ENCODE results near the gene CLIP4.

Gene CLIP4

GRCh38 chr2:29218550-29219125 lies 103.4 kb downstream of the CLIP4 start:
- no peak for DNase-seq (ENCODE audit: low read depth in 3 of 3, low spot score in 1 of 3)

- no peak for DNase-seq (ENCODE audit: low read depth in 3 of 3, low spot score in 1 of 3)
Observed at GRCh38 chr2:29219374-29219773, 104.2 kb downstream of the CLIP4 start.

DNA sequence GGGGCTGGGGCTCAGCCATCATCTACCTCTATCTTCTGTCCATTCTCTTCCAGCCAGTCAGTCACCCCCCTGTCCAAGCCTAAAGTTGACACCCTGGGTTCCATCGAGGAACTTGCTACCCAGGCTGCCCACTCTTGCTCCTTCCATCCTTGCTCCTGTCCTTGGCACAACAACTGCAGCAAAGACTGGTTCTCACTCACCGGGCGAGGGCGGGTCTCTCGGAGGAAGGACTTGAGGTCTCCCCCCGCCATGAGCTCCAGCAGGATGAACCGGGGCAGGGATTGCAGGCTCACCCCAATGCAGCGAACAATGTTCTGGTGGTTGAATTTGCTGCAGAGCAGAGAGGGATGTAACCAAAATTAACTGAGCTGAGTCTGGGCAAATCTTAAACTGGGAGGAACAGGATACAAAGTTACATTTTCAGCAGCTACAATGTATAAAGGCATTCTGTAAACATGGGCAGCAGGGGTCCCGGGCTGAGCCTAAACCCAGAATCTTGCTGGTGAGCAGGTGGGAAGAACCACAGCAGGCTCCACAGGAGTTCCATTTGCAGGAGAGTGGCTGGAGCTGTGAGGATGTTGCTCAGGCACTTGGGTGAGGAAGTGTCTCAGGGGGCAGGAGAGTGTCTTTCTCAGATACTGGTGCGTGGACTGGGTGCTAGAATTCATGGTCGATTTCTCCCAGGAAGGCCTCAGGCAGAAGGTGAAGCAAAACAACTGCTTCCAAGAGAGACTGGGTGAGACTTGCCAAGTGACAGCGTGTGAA lies 105.5 kb downstream of the CLIP4 start:
- no peak for DNase-seq (ENCODE audit: low read depth in 3 of 3, low spot score in 1 of 3)

GRCh38 chr2:29222381-29223179 lies 107.4 kb downstream of the CLIP4 start:
- DNase-seq (ENCODE audit: low read depth in 3 of 3, low spot score in 1 of 3), result no peak

DNA sequence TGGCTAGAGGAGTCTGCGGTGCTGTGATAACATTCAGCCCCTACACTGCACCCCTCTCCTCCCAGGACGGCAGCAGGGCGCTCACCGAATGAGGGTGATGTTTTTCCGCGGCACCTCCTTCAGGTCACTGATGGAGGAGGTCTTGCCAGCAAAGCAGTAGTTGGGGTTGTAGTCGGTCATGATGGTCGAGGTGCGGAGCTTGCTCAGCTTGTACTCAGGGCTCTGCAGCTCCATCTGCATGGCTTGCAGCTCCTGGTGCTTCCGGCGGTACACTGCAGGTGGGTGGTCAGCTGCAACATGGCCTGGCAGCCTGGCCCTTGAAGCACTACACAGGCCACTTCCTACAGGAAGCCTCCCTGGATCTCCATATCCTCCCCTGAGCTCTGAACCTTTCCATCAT lies 108.0 kb downstream of the CLIP4 start:
- DNase-seq (ENCODE audit: low read depth in 3 of 3, low spot score in 1 of 3), result no peak

GRCh38 chr2:29223851-29224692 lies 108.9 kb downstream of the CLIP4 start:
- DNase-seq (ENCODE audit: low read depth in 3 of 3, low spot score in 1 of 3), result no peak

DNA sequence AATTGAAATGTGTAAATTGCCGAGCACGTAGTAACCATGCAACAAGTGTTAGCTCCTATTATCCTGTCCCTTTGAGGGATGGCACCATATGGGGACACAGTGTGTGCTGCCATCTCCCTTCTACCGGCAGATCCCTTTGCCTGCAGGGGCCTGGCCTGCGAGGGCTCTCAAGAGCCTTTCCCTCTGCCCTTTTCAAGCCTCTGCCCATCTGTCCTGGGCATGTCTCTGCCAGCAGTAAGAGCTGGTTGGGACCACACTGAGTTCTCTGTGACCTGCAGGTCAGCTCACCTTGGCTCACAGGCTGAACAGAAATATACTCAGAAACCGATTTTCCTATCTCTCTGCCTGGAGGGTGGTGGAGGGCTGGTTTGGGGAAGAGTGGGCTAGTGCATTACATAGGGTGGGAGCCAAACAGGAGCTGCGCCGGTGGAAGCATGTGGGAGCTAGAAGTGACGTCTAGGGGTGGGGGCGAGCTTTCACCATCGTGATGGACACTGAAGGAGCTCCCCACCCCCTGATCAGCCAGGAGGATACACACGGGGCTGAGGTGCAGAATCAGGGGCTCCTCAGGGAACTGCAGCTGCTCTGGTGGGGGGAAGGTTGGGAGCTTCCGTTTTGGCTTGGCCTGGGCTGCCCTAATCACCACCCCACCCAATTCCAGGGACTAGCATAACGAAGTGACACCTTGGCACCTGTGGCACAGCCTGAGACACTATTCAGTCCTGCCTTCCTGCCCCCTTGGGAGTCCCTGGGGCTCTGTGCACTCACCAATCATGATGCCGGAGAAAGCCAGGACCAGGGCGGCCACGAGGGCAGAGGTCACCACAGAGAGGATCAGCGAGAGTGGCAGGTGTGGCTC lies 109.7 kb downstream of the CLIP4 start:
- no peak for DNase-seq (ENCODE audit: low read depth in 3 of 3, low spot score in 1 of 3)

- no peak for DNase-seq (ENCODE audit: low read depth in 3 of 3, low spot score in 1 of 3)
Observed at GRCh38 chr2:29225814-29226213, 110.6 kb downstream of the CLIP4 start.

DNA sequence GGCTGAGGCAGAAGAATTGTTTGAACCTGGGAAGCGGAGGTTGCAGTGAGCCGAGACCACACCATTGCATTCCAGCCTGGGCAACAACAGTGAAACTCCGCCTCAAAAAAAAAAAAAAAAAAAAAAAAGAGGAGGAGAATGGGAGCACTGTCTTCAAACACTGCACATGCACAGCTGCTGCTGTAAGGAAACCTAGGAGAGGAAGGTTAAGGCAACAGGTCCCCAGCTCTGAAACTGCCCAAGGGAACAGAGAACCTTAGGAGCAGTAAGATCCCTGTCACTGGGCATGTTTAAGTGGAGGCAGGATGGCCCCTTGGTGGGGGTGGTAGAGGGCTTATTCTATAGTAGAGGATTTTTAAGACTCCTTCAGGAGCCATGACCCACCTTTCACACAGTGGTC lies 111.2 kb downstream of the CLIP4 start:
- no peak for DNase-seq (ENCODE audit: low read depth in 3 of 3, low spot score in 1 of 3)

DNA sequence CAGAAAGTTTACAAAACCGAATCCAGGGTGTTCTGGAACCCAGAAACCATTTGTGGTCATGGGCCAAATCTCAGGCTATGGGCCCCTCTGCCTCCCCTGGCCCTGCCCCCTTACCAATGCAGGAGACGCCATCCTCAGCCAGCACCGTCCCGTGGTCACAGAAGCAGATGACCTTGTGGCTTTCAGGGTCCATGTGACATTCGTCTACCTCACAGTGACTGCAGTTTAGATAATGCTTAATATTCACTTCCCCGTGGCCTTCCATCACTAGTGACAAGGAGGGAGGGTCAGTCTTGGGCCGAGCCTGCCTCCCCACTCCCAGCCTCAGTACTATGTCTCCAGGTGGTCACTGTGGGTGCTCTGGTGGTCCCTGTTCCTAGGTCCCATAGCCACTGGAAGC lies 111.6 kb downstream of the CLIP4 start:
- no peak for DNase-seq (ENCODE audit: low read depth in 3 of 3, low spot score in 1 of 3)

GRCh38 chr2:29227935-29228675 lies 112.9 kb downstream of the CLIP4 start:
- DNase-seq (ENCODE audit: low read depth in 3 of 3, low spot score in 1 of 3), result no peak

GRCh38 chr2:29228947-29229346 lies 113.7 kb downstream of the CLIP4 start:
- no peak for DNase-seq (ENCODE audit: low read depth in 3 of 3, low spot score in 1 of 3)

DNA sequence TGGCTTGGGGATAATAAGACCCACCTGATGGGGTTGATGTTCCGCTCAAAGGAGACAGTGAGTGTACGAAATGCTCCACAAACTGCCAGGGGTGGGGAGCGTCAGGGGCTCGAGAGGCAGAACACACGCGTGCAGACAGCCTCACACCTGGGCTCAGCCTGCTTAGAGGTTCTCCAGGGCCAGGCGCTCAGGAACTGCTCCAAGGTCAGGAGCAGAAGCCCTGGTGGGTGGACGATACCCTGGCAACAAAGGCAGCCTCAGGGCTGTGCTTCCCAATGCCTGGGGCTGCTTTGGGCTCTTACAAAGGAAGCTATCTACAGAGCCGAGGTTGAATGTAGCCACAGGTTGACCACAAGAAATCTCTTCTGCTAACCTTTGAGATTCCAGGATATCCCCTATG lies 114.4 kb downstream of the CLIP4 start:
- no peak for DNase-seq (ENCODE audit: low read depth in 3 of 3, low spot score in 1 of 3)

DNA sequence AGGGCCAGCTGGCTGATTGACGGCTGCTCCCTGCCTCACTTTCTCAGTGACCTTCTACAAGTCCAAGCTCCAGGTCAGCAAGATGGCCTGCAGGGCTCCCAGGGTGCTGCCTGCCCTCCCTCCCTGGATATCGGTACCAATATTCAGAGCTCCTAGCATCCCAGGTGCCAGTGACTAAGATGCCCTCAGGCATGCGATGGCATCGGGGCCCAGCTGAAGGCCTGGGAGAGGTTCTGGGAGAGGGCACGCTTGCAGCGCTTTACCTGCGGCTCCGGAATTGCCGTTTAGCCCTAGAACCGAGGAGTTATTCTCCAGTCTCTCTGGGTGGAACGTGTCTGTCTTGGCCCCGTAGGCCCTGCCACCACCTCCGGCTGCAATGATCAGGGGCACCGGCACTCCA lies 116.8 kb downstream of the CLIP4 start:
- no peak for DNase-seq (ENCODE audit: low read depth in 3 of 3, low spot score in 1 of 3)

DNA sequence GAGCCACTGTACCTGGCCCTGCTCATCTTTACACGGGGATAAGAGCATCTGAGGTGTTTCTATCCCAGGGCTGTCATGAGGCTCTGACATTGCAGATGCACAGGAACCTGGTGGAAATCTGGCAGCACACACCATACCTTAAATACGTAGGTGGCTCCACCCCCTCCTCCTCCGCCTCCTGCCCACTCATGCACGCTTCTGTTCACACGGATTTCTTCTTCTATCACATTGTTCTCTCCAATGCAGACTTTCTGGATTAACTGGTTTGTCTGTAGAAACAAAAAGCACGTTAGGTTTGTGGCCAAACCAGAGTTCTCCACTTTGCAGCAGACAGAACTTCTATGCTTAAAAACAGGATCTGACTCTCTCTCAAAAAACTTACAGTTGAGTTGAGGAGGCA lies 118.2 kb downstream of the CLIP4 start:
- DNase-seq (ENCODE audit: low read depth in 3 of 3, low spot score in 1 of 3), result no peak

GRCh38 chr2:29235411-29235810 lies 120.2 kb downstream of the CLIP4 start:
- DNase-seq (ENCODE audit: low read depth in 3 of 3, low spot score in 1 of 3), result no peak

- no peak for DNase-seq (ENCODE audit: low read depth in 3 of 3, low spot score in 1 of 3)
Observed at GRCh38 chr2:29236074-29236473, 120.9 kb downstream of the CLIP4 start.

DNA sequence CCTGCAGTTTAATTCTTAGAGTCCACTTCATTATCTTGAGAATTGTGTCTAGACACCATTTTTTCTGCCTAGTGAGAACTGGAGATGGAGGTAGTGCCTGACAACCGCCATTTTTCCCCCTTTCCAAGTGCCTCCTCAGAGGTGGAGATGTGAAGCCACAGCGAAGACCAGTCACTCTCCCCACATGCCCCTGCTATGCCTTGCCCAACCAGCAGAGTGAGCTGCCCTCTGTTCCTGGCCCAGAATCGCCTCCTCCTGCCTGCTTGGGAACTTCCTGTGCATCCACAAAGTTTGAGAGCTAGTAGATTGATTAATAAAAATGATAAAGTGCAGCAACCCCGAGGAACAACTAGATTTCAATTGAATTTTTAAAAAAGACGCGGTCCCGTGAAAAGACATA lies 123.3 kb downstream of the CLIP4 start:
- no peak for DNase-seq (ENCODE audit: low read depth in 3 of 3, low spot score in 1 of 3)

All from stimulated activated CD4-positive, alpha-beta T cell treated with anti-CD3 and anti-CD28 coated beads, TNF-alpha, amount 100 ng/mL, for 1 hour (primary cell).